SK-N-SH treated with all-trans-retinoic acid at 6 μM for 48 hours (cell line): ENCODE results near the gene POLR1D.
A peak's percentile ranks its signal among the peaks of the same experiment; 100 is the strongest.

ENCODE experiments used
- ATAC-seq: fragments of 200-7000 bp; cut with Tn5 transposase; 3 replicates; pipeline ENCODE4 v1.9.1; 2020; ENCODE audit warnings: mild to moderate bottlenecking, moderate library complexity
- ARNTL ChIP-seq: fragments of 450-650 bp; formaldehyde crosslinking; IDR thresholded peaks from 2 replicates; pipeline ENCODE4 v1.5.0; 2020; ENCODE audit warnings: low read depth, mild to moderate bottlenecking, moderate library complexity, borderline replicate concordance
- BACH2 ChIP-seq: fragments of 250-450 bp; sonication (Bioruptor Pico); IDR thresholded peaks from 2 replicates; pipeline ENCODE4 v1.9.0; 2021; ENCODE audit warnings: mild to moderate bottlenecking, borderline replicate concordance
- CSDC2 ChIP-seq: fragments of 250-450 bp; sonication (Bioruptor Pico); IDR thresholded peaks from 2 replicates; pipeline ENCODE4 v1.5.0; 2020; ENCODE audit warnings: mild to moderate bottlenecking, moderate library complexity
- ESRRG ChIP-seq: fragments of 250-450 bp; sonication (Bioruptor Pico); IDR thresholded peaks from 2 replicates; pipeline ENCODE4 v1.6.1; 2021; ENCODE audit warnings: mild to moderate bottlenecking
- GLIS3 ChIP-seq: fragments of 250-450 bp; sonication (Bioruptor Pico); IDR thresholded peaks from 2 replicates; pipeline ENCODE4 v1.5.0; 2020; ENCODE audit warnings: mild to moderate bottlenecking, moderate library complexity
- ISL1 ChIP-seq: fragments of 250-450 bp; sonication (Bioruptor Pico); IDR thresholded peaks from 2 replicates; pipeline ENCODE4 v2.1.2; 2022; ENCODE audit warnings: mild to moderate bottlenecking, moderate library complexity
- OSR1 ChIP-seq: fragments of 250-450 bp; sonication (Bioruptor Pico); IDR thresholded peaks from 2 replicates; pipeline ENCODE4 v1.8.0; 2022; ENCODE audit warnings: moderate library complexity, mild to moderate bottlenecking, inconsistent platforms
- PPARA ChIP-seq: fragments of 250-450 bp; sonication (Bioruptor Pico); IDR thresholded peaks from 2 replicates; pipeline ENCODE4 v1.5.0; 2020; ENCODE audit warnings: mild to moderate bottlenecking, borderline replicate concordance
- RARB ChIP-seq: fragments of 250-450 bp; sonication (Bioruptor Pico); IDR thresholded peaks from 2 replicates; pipeline ENCODE4 v1.8.0; 2021; ENCODE audit warnings: mild to moderate bottlenecking, moderate library complexity
- SNAI2 ChIP-seq: fragments of 250-450 bp; sonication (Bioruptor Pico); IDR thresholded peaks from 2 replicates; pipeline ENCODE4 v1.5.0; 2020; ENCODE audit warnings: mild to moderate bottlenecking, moderate library complexity
- TCF4 ChIP-seq: fragments of 250-450 bp; sonication (Bioruptor Pico); IDR thresholded peaks from 2 replicates; pipeline ENCODE4 v1.8.0; 2021; ENCODE audit warnings: mild to moderate bottlenecking, moderate library complexity, borderline replicate concordance
- TOX ChIP-seq: fragments of 250-450 bp; sonication (Bioruptor Pico); IDR thresholded peaks from 2 replicates; pipeline ENCODE4 v1.8.0; 2021; ENCODE audit warnings: mild to moderate bottlenecking, moderate library complexity, borderline replicate concordance
- ZFP3 ChIP-seq: fragments of 250-450 bp; sonication (Bioruptor Pico); IDR thresholded peaks from 2 replicates; pipeline ENCODE4 v1.5.0; 2020; ENCODE audit warnings: mild to moderate bottlenecking, moderate library complexity
- ZFP30 ChIP-seq: fragments of 450-650 bp; formaldehyde crosslinking; IDR thresholded peaks from 2 replicates; pipeline ENCODE4 v1.5.0; 2022; ENCODE audit warnings: mild to moderate bottlenecking, moderate library complexity
- ZNF565 ChIP-seq: fragments of 450-650 bp; formaldehyde crosslinking; conservative IDR thresholded peaks from 2 replicates; pipeline ENCODE4 v1.5.0; 2020; ENCODE audit warnings: low read depth, mild to moderate bottlenecking, moderate library complexity
- ZNF70 ChIP-seq: fragments of 450-650 bp; formaldehyde crosslinking; IDR thresholded peaks from 2 replicates; pipeline ENCODE4 v1.5.0; 2020; ENCODE audit warnings: mild to moderate bottlenecking, moderate library complexity
- TF ChIP-seq, protein P1 (sequence below): fragments of 250-450 bp; sonication (Bioruptor Pico); IDR thresholded peaks from 2 replicates; pipeline ENCODE4 v1.8.0; 2021; ENCODE audit warnings: low read depth, mild to moderate bottlenecking, moderate library complexity, borderline replicate concordance
- TF ChIP-seq, protein P2 (sequence below): fragments of 250-450 bp; sonication (Bioruptor Pico); IDR thresholded peaks from 2 replicates; pipeline ENCODE4 v1.5.1; 2021; ENCODE audit warnings: mild to moderate bottlenecking, moderate library complexity
- TF ChIP-seq, protein P3 (sequence below): fragments of 250-450 bp; sonication (Bioruptor Pico); IDR thresholded peaks from 2 replicates; pipeline ENCODE4 v1.5.1; 2020; ENCODE audit warnings: low read depth, mild to moderate bottlenecking, moderate library complexity
- TF ChIP-seq, protein P4 (sequence below): fragments of 250-450 bp; sonication (Bioruptor Pico); IDR thresholded peaks from 2 replicates; pipeline ENCODE4 v1.8.0; 2020; ENCODE audit warnings: mild to moderate bottlenecking, moderate library complexity, borderline replicate concordance

Gene POLR1D, protein sequence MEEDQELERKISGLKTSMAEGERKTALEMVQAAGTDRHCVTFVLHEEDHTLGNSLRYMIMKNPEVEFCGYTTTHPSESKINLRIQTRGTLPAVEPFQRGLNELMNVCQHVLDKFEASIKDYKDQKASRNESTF

DNA sequence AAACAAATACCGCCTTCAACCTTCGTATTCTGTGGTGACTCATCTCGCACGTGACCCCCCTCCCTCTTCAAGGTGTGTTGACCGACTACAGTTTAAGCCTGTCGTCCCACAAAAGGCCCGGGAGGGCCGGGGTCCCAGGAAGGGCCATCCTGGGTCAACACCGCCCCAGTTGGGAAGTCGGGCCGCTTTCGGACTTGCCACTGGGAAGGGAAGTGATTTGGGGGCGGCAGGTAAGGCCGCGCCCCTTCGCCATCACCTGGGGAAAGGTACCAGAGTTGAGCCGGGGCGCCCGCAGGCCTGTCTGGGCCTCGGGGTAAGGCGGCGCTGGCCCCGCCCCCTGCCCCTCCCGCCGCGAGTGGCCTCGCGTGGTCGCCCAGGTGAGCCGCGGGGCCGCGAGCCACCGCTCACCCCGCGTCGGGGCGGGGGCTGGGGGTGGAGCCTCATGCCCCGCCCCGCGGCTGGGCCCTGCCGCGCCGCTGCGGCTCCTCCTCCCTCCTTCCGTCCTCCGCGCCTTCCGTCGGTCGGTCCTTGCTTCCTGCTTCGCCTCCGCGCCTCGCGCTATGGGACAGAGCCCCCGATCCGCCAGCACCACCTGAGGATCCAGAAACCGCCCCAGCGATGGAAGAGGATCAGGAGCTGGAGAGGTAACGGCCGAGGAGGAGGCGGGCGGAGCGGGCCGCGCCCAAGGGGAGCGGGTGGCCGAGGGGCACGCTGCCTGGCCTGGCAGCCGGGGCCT is at the start of gene POLR1D:
POLR1D (plus strand) TSS at position 527 of the 736 bp plus-strand sequence; CDS start at position 619, 92 bp downstream.
- peak; percentile 71 for ATAC-seq
- TF ChIP-seq PPARA (CRISPR knock-in tag), result no peak
- no peak for TF ChIP-seq TOX (CRISPR knock-in tag)
- no peak for TF ChIP-seq BACH2 (CRISPR knock-in tag)
- TF ChIP-seq CSDC2, result no peak
- TF ChIP-seq SNAI2 (CRISPR knock-in tag), result no peak
- TF ChIP-seq GLIS3 (CRISPR knock-in tag), result no peak
- no peak for TF ChIP-seq ISL1 (CRISPR knock-in tag)
- TF ChIP-seq, protein P1, sequence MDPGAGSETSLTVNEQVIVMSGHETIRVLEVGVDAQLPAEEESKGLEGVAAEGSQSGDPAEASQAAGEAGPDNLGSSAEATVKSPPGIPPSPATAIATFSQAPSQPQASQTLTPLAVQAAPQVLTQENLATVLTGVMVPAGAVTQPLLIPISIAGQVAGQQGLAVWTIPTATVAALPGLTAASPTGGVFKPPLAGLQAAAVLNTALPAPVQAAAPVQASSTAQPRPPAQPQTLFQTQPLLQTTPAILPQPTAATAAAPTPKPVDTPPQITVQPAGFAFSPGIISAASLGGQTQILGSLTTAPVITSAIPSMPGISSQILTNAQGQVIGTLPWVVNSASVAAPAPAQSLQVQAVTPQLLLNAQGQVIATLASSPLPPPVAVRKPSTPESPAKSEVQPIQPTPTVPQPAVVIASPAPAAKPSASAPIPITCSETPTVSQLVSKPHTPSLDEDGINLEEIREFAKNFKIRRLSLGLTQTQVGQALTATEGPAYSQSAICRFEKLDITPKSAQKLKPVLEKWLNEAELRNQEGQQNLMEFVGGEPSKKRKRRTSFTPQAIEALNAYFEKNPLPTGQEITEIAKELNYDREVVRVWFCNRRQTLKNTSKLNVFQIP (CRISPR knock-in tag), result no peak
- TF ChIP-seq, protein P2, sequence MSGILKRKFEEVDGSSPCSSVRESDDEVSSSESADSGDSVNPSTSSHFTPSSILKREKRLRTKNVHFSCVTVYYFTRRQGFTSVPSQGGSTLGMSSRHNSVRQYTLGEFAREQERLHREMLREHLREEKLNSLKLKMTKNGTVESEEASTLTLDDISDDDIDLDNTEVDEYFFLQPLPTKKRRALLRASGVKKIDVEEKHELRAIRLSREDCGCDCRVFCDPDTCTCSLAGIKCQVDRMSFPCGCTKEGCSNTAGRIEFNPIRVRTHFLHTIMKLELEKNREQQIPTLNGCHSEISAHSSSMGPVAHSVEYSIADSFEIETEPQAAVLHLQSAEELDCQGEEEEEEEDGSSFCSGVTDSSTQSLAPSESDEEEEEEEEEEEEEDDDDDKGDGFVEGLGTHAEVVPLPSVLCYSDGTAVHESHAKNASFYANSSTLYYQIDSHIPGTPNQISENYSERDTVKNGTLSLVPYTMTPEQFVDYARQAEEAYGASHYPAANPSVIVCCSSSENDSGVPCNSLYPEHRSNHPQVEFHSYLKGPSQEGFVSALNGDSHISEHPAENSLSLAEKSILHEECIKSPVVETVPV, result no peak
- no peak for TF ChIP-seq OSR1 (CRISPR knock-in tag)
- TF ChIP-seq RARB, result no peak

DNA sequence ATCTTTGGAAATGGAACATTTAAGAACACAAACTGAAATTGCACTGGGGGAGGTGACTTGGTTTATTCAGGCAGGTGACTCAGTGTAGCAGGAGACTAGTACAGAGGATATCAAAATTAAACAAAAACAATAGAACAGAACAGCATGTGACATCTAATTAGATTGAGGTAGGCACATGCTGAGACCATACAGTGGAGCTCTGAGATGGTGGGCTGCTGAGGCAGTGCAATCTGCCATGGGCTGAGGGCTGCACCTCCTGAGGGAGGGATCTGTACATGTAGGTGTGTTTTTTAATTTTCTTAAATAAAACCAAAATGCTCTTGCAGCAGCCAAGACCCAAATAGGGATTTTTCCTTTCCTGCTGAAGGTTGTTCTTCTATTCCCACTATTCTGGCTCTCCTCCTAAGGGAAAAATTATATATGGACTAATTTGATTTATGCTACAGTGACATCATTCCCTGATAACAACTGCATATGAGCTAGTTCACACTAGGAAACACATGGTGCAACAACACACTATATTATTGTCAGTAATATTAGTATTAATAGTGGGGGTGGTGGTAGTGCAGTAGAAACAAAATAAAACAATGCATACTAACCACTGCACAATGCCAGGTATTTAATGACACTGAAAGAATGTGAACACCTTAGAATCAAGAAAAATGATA is 49.3 kb upstream of the POLR1D start:
- no peak for ATAC-seq
- TF ChIP-seq TOX (CRISPR knock-in tag), result no peak
- TF ChIP-seq, protein P1 (CRISPR knock-in tag), result no peak
- no peak for TF ChIP-seq PPARA (CRISPR knock-in tag)
- TF ChIP-seq ZFP3, result no peak

DNA sequence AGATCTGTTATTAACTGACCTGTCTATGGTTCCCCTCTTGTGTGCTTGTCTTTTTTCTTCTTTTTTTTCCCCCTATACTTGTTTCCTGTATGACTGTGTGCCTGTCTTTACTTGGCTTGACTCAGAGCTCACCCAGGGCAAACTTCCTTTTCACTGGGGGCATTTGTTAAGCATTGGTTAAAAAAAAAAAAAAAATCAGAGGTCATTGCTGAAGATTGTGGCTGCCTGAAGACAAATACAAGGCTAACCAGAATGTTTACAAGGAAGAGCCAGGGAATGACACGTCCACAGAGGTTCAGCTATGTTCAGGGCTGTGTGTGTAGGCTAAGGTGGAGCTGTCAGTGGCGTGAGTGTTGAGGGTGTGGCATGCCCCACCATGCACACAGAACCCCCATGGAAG is 48.4 kb upstream of the POLR1D start:
- TF ChIP-seq ZNF565 (CRISPR knock-in tag), result no peak
- TF ChIP-seq TCF4, result no peak
- no peak for TF ChIP-seq SNAI2 (CRISPR knock-in tag)
- TF ChIP-seq ESRRG (CRISPR knock-in tag), result no peak
- no peak for TF ChIP-seq ZFP30 (CRISPR knock-in tag)
- no peak for TF ChIP-seq ZFP3
- TF ChIP-seq PPARA (CRISPR knock-in tag), result no peak
- TF ChIP-seq, protein P3, sequence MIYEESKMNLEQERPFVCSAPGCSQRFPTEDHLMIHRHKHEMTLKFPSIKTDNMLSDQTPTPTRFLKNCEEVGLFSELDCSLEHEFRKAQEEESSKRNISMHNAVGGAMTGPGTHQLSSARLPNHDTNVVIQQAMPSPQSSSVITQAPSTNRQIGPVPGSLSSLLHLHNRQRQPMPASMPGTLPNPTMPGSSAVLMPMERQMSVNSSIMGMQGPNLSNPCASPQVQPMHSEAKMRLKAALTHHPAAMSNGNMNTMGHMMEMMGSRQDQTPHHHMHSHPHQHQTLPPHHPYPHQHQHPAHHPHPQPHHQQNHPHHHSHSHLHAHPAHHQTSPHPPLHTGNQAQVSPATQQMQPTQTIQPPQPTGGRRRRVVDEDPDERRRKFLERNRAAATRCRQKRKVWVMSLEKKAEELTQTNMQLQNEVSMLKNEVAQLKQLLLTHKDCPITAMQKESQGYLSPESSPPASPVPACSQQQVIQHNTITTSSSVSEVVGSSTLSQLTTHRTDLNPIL (CRISPR knock-in tag), result no peak
- no peak for TF ChIP-seq ZNF70 (CRISPR knock-in tag)
- no peak for TF ChIP-seq CSDC2
- TF ChIP-seq, protein P4, sequence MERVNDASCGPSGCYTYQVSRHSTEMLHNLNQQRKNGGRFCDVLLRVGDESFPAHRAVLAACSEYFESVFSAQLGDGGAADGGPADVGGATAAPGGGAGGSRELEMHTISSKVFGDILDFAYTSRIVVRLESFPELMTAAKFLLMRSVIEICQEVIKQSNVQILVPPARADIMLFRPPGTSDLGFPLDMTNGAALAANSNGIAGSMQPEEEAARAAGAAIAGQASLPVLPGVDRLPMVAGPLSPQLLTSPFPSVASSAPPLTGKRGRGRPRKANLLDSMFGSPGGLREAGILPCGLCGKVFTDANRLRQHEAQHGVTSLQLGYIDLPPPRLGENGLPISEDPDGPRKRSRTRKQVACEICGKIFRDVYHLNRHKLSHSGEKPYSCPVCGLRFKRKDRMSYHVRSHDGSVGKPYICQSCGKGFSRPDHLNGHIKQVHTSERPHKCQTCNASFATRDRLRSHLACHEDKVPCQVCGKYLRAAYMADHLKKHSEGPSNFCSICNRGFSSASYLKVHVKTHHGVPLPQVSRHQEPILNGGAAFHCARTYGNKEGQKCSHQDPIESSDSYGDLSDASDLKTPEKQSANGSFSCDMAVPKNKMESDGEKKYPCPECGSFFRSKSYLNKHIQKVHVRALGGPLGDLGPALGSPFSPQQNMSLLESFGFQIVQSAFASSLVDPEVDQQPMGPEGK (CRISPR knock-in tag), result no peak
- TF ChIP-seq GLIS3 (CRISPR knock-in tag), result no peak
- TF ChIP-seq, protein P2, result no peak
- no peak for TF ChIP-seq ARNTL (CRISPR knock-in tag)
- no peak for ATAC-seq
